BLaER1 treated with 17β-estradiol and CSF1 and Interleukin-3, amounts not matched to agents 10 nM and 100 nM (cell line): ENCODE results near the gene ITGB5.
"Not testable (repeated sequence)": the region's sequence is repeated elsewhere in the genome, so short reads cannot be mapped to it uniquely, and the experiment has no call there.

Experiments used
- H3K27ac ChIP-seq, 11 experiments: shearing (Covaris generic); formaldehyde crosslinking; 2 replicates each; pipeline ENCODE4 v1.8.1; 2022
- H3K27me3 ChIP-seq, 11 experiments: shearing (Covaris generic); formaldehyde crosslinking; 2 replicates each; pipeline ENCODE4 v1.8.1; 2022
- H3K36me3 ChIP-seq, 11 experiments: shearing (Covaris generic); formaldehyde crosslinking; 2 replicates each; pipeline ENCODE4 v1.8.1; 2022
- H3K4me1 ChIP-seq, 10 experiments: shearing (Covaris generic); formaldehyde crosslinking; 2 replicates each; pipeline ENCODE4 v1.8.1; 2022
- H3K4me2 ChIP-seq, 11 experiments: shearing (Covaris generic); formaldehyde crosslinking; 2 replicates each; pipeline ENCODE4 v1.8.1; 2022
- H3K4me3 ChIP-seq, 10 experiments: shearing (Covaris generic); formaldehyde crosslinking; 2 replicates each; pipeline ENCODE4 v1.8.1; 2022
- H3K9ac ChIP-seq, 11 experiments: shearing (Covaris generic); formaldehyde crosslinking; 2 replicates each; pipeline ENCODE4 v1.8.1; 2022
- H3K9me3 ChIP-seq, 11 experiments: shearing (Covaris generic); formaldehyde crosslinking; replicated peaks in 1 of 11; 2 replicates each; pipeline ENCODE4 v1.8.1; 2022
- H4K20me1 ChIP-seq, 11 experiments: shearing (Covaris generic); formaldehyde crosslinking; 2 replicates each; pipeline ENCODE4 v1.8.1; 2022
- Cebpa-rat ChIP-seq, 11 experiments: shearing (Covaris generic); IDR thresholded peaks; 2 replicates each; pipeline ENCODE4 v1.8.1; 2022

ITGB5 gene

DNA sequence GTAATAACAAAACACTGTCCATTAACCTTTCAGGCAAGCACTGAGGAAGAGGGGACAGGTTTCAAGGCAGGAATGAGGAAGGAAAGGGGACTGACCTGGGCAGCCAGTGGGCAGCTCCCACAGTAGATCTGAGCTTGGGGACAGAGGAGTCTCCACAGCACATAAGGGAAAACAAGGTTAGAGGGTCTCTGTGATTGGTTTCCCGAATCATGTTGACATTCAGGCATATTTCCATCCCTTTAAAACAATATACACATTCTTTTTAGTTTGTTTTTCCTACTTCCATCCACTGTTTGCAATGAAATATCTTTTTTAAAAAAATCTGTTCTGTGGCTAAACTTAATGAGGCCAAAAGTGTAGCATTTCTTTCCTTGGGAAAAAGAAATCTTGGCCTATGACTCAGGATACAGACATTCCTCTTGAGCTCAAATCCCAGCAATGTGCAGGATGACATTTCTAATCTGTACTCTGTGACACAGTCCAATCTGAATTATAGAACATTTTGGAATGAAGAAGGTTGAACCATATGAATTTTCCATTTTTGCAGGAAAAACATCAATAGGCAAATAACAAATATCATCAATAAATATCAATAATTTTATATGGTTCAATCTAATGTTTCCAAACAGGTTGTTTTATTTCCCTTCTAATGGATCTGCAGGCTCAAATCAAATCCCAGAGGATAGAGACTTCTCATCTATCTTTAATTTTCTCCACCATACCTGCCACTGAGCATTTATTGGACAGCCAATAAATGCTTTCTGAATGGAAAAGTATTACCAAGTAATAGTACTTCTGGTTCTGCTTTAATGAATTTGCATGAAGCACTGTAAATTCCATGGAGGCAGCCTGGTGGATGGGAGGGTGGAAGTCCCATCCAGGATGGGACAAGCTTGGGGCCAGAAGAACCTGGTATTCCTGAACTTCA lies 54.1 kb downstream of the ITGB5 start:
- no peak for TF ChIP-seq Cebpa-rat (IDR thresholded peaks at IDR 0.05)
- Histone ChIP-seq H3K9me3 (no peaks in the 10 kb centered on the region), H3K4me1 (peaks cover 21 to 60% (median 39%) of the 10 kb centered on the region in 10 experiments), H3K4me3 (no peak overlapping the region), H3K9ac (no peak overlapping the region), H3K27ac (no peak overlapping the region), H3K4me2 (no peak overlapping the region), H4K20me1 (peaks cover 0 to 16% (median 0%) of the 10 kb centered on the region in 11 experiments; a peak in 5 of 22 replicates), H3K36me3 (peaks cover 0 to 43% (median 0%) of the 10 kb centered on the region in 11 experiments; a peak in 1 of 22 replicates), H3K27me3 (peaks cover 0 to 16% (median 7%) of the 10 kb centered on the region in 11 experiments; a peak in 8 of 22 replicates)

DNA sequence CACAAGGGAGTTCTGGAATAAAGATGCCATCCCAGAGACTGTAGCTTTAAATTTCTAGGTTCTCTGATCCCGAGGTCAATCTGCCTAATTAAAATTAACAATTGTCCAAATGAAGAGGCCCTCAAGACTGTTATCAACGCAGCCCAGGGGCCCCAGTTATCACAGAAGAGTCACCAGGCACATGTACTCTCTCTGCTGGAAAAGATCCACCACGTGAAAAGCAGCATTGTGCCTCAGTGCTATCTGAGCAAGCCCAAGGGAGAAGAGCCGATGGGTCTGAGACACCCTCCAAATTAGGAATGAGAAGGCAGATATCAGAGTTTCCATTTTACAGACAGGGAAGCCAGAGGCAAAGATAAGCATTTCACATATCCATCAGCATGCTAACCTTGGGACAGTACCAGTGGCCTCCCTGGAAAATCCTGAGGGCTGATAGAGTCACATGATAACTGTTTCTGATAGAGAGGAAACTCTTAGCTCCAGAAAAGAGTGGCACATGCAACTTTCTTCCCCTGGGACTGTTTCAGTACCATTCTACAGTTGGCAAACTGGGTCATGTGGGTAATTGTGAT lies 55.5 kb downstream of the ITGB5 start:
- Histone ChIP-seq H3K27ac (no peak overlapping the region), H4K20me1 (peaks cover 0 to 16% (median 0%) of the 10 kb centered on the region in 11 experiments; a peak in 4 of 22 replicates), H3K9me3 (no peaks in the 10 kb centered on the region), H3K4me1 (peaks cover 21 to 66% (median 39%) of the 10 kb centered on the region in 10 experiments), H3K27me3 (peaks cover 0 to 16% (median 7%) of the 10 kb centered on the region in 11 experiments; a peak in 8 of 22 replicates), H3K36me3 (peaks cover 0 to 33% (median 0%) of the 10 kb centered on the region in 11 experiments; a peak in 1 of 22 replicates), H3K9ac (no peak overlapping the region), H3K4me3 (no peak overlapping the region), H3K4me2 (peak overlapping the region in 3 of 11 experiments; percentile 7 to 81 (median 79); a peak in 4 of 22 replicates)
- TF ChIP-seq Cebpa-rat (IDR thresholded peaks at IDR 0.05) = no peak

DNA sequence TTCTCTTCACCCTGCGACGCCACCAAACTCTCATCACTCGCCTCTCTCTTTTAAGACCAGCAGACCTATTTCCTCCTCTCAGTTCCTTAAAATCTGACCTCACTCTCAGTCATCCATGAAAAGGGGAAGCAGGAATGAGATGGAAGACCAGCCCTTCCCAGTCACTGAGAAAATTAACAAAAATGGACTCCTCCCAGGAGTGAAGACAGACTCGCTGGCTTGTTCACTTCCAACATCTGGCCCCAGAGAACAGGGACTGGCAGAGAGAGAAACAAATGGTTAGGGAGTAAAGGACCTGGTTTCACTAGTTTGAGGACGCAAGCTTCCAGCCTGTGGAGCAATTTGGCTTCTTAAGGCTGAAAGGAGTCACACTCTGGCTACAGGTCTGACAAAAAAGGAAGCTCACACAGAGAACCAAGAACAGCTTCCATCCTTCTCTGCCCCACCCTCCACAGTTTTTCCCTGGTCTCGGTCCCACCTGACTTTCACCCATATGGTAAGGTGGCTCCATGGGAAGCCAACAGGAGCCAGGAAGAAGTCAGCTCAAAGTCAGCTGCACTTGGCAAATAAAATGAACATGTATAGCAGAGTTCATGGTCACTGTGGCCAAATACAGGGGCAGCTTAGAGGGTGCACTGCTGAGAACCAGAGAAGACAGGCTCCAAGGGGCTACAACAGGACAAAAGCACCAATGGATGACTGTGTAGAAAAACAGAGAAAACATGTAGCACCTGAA lies 57.2 kb downstream of the ITGB5 start:
- Histone ChIP-seq H3K9ac (peak overlapping the region in 3 of 11 experiments; percentile 4 to 56 (median 35); a peak in 5 of 22 replicates), H3K27ac (peak overlapping the region in 7 of 11 experiments; percentile 16 to 72 (median 60); a peak in 12 of 22 replicates), H3K4me2 (peak overlapping the region; percentile 20 to 88 (median 77); a peak in 21 of 22 replicates), H3K4me1 (peaks cover 11 to 57% (median 27%) of the 10 kb centered on the region in 10 experiments; a peak in 19 of 20 replicates), H3K36me3 (peaks cover 0 to 38% (median 0%) of the 10 kb centered on the region in 11 experiments; a peak in 1 of 22 replicates), H3K27me3 (peaks cover 0 to 4% (median 0%) of the 10 kb centered on the region in 11 experiments; a peak in 5 of 22 replicates), H3K9me3 (no peaks in the 10 kb centered on the region), H4K20me1 (peaks cover 0 to 3% (median 0%) of the 10 kb centered on the region in 11 experiments; a peak in 3 of 22 replicates), H3K4me3 (no peak overlapping the region)
- no peak for TF ChIP-seq Cebpa-rat (IDR thresholded peaks at IDR 0.05)

DNA sequence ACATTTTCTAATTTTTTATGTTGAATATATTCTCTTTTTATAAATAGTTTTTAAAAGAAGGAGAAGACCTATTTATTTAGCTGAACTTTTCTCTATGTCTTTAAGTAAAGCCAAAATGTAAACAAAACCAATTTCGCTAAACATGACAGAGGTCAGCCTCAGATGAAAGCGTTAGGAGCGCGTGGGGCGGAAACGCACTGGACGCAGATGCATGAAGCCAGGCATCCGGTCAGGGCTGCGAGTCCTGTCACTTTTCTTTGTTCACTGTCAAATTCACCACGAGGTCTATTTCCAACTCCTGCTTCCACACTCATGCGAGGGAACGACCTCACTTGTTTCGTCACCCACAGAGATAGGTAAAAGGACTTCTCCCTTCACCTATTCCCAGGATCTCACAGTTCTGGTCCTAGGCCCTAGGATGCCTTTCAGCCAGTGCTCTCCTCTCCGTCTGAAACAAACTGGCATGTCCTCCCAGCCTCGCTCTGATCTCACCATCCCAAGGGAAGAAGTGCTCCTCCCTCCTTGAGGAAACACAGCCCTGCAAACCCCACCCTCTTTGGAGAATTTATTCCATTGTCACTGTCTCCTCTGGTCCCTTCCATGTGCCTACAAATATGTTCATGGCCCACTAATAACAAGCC lies 57.9 kb downstream of the ITGB5 start:
- no peaks in the 10 kb centered on the region for H3K9me3 ChIP-seq
- no peaks in the 10 kb centered on the region for H4K20me1 ChIP-seq
- peaks cover 0 to 38% (median 0%) of the 10 kb centered on the region in 11 experiments; a peak in 1 of 22 replicates for H3K36me3 ChIP-seq
- no peak for TF ChIP-seq Cebpa-rat (IDR thresholded peaks at IDR 0.05)
- H3K27ac ChIP-seq = peak overlapping the region in 6 of 11 experiments; percentile 14 to 72 (median 61); a peak in 11 of 22 replicates
- peak overlapping the region; percentile 20 to 88 (median 77) for H3K4me2 ChIP-seq
- peaks cover 7 to 54% (median 22%) of the 10 kb centered on the region in 10 experiments; a peak in 18 of 20 replicates for H3K4me1 ChIP-seq
- no peak overlapping the region for H3K4me3 ChIP-seq
- no peaks in the 10 kb centered on the region for H3K27me3 ChIP-seq
- peak overlapping the region in 3 of 11 experiments; percentile 28 to 56 (median 35); a peak in 4 of 22 replicates for H3K9ac ChIP-seq

DNA sequence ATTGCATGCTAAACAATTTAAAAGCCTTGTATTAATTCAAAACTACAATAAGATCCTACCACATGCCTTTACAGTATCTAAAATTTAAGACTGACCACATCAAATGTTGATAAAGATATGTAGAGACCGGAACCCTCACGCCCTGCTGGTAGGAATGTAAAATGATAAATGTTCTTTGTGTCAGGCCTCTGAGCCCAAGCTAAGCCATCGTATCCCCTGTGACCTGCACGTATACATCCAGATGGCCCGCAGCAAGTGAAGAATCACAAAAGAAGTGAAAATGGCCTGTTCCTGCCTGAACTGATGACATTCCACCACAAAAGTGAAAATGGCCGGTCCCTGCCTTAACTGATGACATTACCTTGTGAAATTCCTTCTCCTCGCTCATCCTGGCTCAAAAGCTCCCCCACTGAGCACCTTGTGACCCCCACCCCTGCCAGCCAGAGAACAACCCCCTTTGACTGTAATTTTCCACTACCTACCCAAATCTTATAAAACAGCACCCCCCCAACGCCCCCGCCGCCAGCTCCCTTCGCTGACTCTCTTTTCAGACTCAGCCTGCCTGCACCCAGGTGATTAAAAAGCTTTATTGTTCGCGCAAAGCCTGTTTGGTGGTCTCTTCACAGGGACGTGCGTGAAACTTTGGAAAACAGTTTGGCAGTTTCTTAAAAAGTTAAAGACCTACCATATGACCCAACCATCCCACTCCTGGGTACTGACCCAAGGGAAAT lies 59.5 kb downstream of the ITGB5 start:
- not testable (repeated sequence) for H3K4me2 ChIP-seq, H3K9me3 ChIP-seq, H3K4me3 ChIP-seq, H3K27ac ChIP-seq, H3K27me3 ChIP-seq, H3K9ac ChIP-seq, H4K20me1 ChIP-seq
- peaks cover 7 to 67% (median 22%) of the 10 kb centered on the region in 10 experiments; a peak in 18 of 20 replicates for H3K4me1 ChIP-seq
- peaks cover 0 to 25% (median 0%) of the 10 kb centered on the region in 11 experiments; a peak in 1 of 22 replicates for H3K36me3 ChIP-seq

DNA sequence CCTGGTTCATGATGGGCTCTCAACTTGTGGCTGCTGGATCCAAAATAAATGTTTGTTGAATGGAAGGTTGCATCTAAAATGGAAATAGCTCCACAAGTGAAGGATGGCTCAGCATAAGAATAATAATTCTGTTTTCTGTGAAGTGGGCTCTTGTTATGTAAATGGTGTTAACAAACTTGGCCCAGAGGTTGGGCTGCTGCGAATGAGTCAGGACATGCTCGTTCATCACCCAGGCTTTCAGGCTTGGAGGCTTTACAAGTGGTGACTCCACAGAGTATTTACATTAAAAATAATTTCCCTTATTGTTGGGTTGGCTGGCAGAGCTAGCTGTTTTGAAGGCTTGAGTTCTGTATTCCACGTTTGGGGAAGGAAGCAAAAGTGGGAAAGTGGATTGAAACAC lies 60.5 kb downstream of the ITGB5 start:
- Histone ChIP-seq H3K9ac (no peak overlapping the region), H3K36me3 (peaks cover 0 to 19% (median 0%) of the 10 kb centered on the region in 11 experiments; a peak in 1 of 22 replicates), H3K4me2 (peak overlapping the region in 2 of 11 experiments; percentile 21 to 38; a peak in 2 of 22 replicates), H3K27ac (no peak overlapping the region), H3K4me1 (peaks cover 7 to 60% (median 22%) of the 10 kb centered on the region in 10 experiments; a peak in 18 of 20 replicates), H3K27me3 (no peaks in the 10 kb centered on the region), H4K20me1 (no peaks in the 10 kb centered on the region), H3K4me3 (no peak overlapping the region), H3K9me3 (no peaks in the 10 kb centered on the region)
- no peak for TF ChIP-seq Cebpa-rat (IDR thresholded peaks at IDR 0.05)

DNA sequence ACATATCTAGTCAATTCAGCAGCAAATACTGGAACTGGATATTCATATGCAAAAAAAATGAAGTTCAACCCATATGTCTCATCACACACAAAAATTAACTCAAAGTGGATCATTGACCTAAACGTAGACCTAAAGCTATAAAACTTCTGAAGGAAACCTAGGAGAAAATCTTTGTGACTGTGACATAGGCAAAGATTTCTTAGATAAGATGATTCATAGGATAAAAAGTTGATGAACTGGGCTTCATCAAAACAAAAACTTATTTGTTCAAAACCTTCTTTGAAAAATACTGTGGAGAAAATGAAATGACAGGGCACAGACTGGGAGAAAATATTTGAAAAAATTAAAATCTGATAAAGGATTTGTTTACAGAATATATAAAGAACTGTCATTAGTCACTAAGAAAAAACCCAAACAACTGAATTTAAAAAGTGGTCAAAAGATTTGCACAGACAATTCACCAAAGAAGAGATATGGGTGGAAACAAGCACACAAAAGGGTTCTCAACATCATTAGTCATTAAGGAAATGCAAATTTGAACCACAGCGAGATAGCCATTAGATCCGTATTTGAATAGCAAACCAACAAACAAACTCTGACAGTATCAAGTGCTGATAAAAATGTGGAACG lies 62.8 kb downstream of the ITGB5 start:
- Histone ChIP-seq H3K9ac (no peak overlapping the region), H3K4me1 (peaks cover 4 to 37% (median 8%) of the 10 kb centered on the region in 10 experiments; a peak in 17 of 20 replicates), H3K36me3 (peaks cover 0 to 34% (median 0%) of the 10 kb centered on the region in 11 experiments; a peak in 4 of 22 replicates), H3K4me2 (no peak overlapping the region), H3K27me3 (no peaks in the 10 kb centered on the region), H4K20me1 (no peaks in the 10 kb centered on the region), H3K27ac (no peak overlapping the region), H3K4me3 (no peak overlapping the region), H3K9me3 (no peaks in the 10 kb centered on the region)
- no peak for TF ChIP-seq Cebpa-rat (IDR thresholded peaks at IDR 0.05)
